Measurements from ENCODE around the gene DLX2. TPM values are rescaled to one million over a fixed set of nuclear protein-coding genes. Genes with fewer than 3 reads are reported as not detected.
A peak's percentile ranks its signal among the peaks of the same experiment; 100 is the strongest.

Gene DLX2
- total and polyA plus RNA-seq, 2 of the 13 experiments (the other 11 are each of a cell fraction or from before 2014, with no cell fraction given), result 0.07 to 0.15 TPM

- TF ChIP-seq, protein P1, sequence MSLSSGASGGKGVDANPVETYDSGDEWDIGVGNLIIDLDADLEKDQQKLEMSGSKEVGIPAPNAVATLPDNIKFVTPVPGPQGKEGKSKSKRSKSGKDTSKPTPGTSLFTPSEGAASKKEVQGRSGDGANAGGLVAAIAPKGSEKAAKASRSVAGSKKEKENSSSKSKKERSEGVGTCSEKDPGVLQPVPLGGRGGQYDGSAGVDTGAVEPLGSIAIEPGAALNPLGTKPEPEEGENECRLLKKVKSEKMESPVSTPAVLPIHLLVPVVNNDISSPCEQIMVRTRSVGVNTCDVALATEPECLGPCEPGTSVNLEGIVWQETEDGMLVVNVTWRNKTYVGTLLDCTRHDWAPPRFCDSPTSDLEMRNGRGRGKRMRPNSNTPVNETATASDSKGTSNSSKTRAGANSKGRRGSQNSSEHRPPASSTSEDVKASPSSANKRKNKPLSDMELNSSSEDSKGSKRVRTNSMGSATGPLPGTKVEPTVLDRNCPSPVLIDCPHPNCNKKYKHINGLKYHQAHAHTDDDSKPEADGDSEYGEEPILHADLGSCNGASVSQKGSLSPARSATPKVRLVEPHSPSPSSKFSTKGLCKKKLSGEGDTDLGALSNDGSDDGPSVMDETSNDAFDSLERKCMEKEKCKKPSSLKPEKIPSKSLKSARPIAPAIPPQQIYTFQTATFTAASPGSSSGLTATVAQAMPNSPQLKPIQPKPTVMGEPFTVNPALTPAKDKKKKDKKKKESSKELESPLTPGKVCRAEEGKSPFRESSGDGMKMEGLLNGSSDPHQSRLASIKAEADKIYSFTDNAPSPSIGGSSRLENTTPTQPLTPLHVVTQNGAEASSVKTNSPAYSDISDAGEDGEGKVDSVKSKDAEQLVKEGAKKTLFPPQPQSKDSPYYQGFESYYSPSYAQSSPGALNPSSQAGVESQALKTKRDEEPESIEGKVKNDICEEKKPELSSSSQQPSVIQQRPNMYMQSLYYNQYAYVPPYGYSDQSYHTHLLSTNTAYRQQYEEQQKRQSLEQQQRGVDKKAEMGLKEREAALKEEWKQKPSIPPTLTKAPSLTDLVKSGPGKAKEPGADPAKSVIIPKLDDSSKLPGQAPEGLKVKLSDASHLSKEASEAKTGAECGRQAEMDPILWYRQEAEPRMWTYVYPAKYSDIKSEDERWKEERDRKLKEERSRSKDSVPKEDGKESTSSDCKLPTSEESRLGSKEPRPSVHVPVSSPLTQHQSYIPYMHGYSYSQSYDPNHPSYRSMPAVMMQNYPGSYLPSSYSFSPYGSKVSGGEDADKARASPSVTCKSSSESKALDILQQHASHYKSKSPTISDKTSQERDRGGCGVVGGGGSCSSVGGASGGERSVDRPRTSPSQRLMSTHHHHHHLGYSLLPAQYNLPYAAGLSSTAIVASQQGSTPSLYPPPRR (CRISPR knock-in tag; IDR thresholded peaks at IDR 0.05; ENCODE audit: borderline replicate concordance), result 0 out of 2 replicates have a peak, but pooled peaks have one; percentile 5
- TF ChIP-seq ZNF766 (CRISPR knock-in tag; IDR thresholded peaks at IDR 0.05; ENCODE audit: borderline replicate concordance), result no peak
- no peak for TF ChIP-seq RBM22 (optimal IDR thresholded peaks at IDR 0.05; ENCODE audit: low read length)
- TF ChIP-seq CBFB (CRISPR knock-in tag; IDR thresholded peaks at IDR 0.05), result no peak
- no peak for TF ChIP-seq RBM39 (IDR thresholded peaks at IDR 0.05; ENCODE audit: low read depth, low read length, poor library complexity, severe bottlenecking)
- TF ChIP-seq XBP1 (CRISPR knock-in tag; IDR thresholded peaks at IDR 0.05), result no peak
- TF ChIP-seq ZMYM2 (CRISPR knock-in tag; IDR thresholded peaks at IDR 0.05), result no peak
- peak; percentile 87; the same call in 1 of the 2 replicates for TF ChIP-seq EZH2 (conservative IDR thresholded peaks at IDR 0.05; ENCODE audit: low read depth, low read length)
- TF ChIP-seq, protein P2, sequence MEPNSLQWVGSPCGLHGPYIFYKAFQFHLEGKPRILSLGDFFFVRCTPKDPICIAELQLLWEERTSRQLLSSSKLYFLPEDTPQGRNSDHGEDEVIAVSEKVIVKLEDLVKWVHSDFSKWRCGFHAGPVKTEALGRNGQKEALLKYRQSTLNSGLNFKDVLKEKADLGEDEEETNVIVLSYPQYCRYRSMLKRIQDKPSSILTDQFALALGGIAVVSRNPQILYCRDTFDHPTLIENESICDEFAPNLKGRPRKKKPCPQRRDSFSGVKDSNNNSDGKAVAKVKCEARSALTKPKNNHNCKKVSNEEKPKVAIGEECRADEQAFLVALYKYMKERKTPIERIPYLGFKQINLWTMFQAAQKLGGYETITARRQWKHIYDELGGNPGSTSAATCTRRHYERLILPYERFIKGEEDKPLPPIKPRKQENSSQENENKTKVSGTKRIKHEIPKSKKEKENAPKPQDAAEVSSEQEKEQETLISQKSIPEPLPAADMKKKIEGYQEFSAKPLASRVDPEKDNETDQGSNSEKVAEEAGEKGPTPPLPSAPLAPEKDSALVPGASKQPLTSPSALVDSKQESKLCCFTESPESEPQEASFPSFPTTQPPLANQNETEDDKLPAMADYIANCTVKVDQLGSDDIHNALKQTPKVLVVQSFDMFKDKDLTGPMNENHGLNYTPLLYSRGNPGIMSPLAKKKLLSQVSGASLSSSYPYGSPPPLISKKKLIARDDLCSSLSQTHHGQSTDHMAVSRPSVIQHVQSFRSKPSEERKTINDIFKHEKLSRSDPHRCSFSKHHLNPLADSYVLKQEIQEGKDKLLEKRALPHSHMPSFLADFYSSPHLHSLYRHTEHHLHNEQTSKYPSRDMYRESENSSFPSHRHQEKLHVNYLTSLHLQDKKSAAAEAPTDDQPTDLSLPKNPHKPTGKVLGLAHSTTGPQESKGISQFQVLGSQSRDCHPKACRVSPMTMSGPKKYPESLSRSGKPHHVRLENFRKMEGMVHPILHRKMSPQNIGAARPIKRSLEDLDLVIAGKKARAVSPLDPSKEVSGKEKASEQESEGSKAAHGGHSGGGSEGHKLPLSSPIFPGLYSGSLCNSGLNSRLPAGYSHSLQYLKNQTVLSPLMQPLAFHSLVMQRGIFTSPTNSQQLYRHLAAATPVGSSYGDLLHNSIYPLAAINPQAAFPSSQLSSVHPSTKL (CRISPR knock-in tag; IDR thresholded peaks at IDR 0.05), result 0 out of 2 replicates have a peak, but pooled peaks have one; percentile 13
- TF ChIP-seq ZNF598 (CRISPR knock-in tag; IDR thresholded peaks at IDR 0.05; ENCODE audit: borderline replicate concordance), result no peak
- TF ChIP-seq GLI4 (CRISPR knock-in tag; IDR thresholded peaks at IDR 0.05; ENCODE audit: borderline replicate concordance), result no peak
- TF ChIP-seq RBAK (CRISPR knock-in tag; IDR thresholded peaks at IDR 0.05), result no peak
- no peak for TF ChIP-seq SMC3 (IDR thresholded peaks at IDR 0.05; ENCODE audit: low read length)
- TF ChIP-seq SATB2 (CRISPR knock-in tag; IDR thresholded peaks at IDR 0.05), result no peak
- TF ChIP-seq CERS6 (CRISPR knock-in tag; IDR thresholded peaks at IDR 0.05), result no peak
- TF ChIP-seq, protein P3, sequence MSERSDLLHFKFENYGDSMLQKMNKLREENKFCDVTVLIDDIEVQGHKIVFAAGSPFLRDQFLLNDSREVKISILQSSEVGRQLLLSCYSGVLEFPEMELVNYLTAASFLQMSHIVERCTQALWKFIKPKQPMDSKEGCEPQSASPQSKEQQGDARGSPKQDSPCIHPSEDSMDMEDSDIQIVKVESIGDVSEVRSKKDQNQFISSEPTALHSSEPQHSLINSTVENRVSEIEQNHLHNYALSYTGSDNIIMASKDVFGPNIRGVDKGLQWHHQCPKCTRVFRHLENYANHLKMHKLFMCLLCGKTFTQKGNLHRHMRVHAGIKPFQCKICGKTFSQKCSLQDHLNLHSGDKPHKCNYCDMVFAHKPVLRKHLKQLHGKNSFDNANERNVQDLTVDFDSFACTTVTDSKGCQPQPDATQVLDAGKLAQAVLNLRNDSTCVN (CRISPR knock-in tag; IDR thresholded peaks at IDR 0.05; ENCODE audit: borderline replicate concordance), result no peak
- TF ChIP-seq PITX1 (CRISPR knock-in tag; IDR thresholded peaks at IDR 0.05), result no peak
- TF ChIP-seq GATAD1 (CRISPR knock-in tag; IDR thresholded peaks at IDR 0.05), result no peak
Measured at GRCh38 chr2:172096626-172097547, 5.8 kb downstream of the DLX2 start (continued).
